GM12864 (cell line): ENCODE results near the gene MAFF.
A peak's percentile ranks its signal among the peaks of the same experiment; 100 is the strongest.

Experiments used
- DNase-seq: peaks from one replicate; pipeline ENCODE4 v3.0.0-alpha.2; 2011; ENCODE audit warnings: low read depth
- H3K4me3 ChIP-seq: 2 replicates; pipeline ENCODE4 v1.5.1; 2011; ENCODE audit warnings: mild to moderate bottlenecking, low read depth, low read length, control low read depth
- CTCF ChIP-seq: IDR thresholded peaks from 2 replicates; pipeline ENCODE4 v1.5.1; 2011; ENCODE audit warnings: low read depth, mild to moderate bottlenecking, moderate library complexity, low read length, control low read depth, inconsistent platforms; ENCODE audit errors: missing control alignments

MAFF gene

GRCh38 chr22:38199826-38200559 is 1.8 kb upstream of the MAFF start:
- H3K4me3 ChIP-seq = no peak overlapping the region
- DNase-seq = no peak
- no peak for TF ChIP-seq CTCF

GRCh38 chr22:38201371-38201710 is 453 bp upstream of the MAFF start:
- H3K4me3 ChIP-seq = peak overlapping the region; percentile 33
- no peak for DNase-seq
- TF ChIP-seq CTCF = no peak

GRCh38 chr22:38202437-38203089 is 769 bp downstream of the MAFF start:
- H3K4me3 ChIP-seq = peak overlapping the region; percentile 75
- TF ChIP-seq CTCF = peak; percentile 3

GRCh38 chr22:38203090-38203810 is 1.5 kb downstream of the MAFF start:
- DNase-seq = no peak
- H3K4me3 ChIP-seq = peak overlapping the region; percentile 75

More at GRCh38 chr22:38202437-38203089, 769 bp downstream of the MAFF start:
- no peak for DNase-seq

GRCh38 chr22:38203855-38204514 is 2.2 kb downstream of the MAFF start:
- no peak overlapping the region for H3K4me3 ChIP-seq
- TF ChIP-seq CTCF = no peak
- no peak for DNase-seq

More at GRCh38 chr22:38203090-38203810, 1.5 kb downstream of the MAFF start:
- TF ChIP-seq CTCF = no peak

GRCh38 chr22:38204784-38205183 is 3.0 kb downstream of the MAFF start:
- no peak for TF ChIP-seq CTCF
- DNase-seq = no peak
- H3K4me3 ChIP-seq = no peak overlapping the region
